HAP-1 (cell line): ENCODE data around the gene OCRL.

Experiments
- DNase-seq, 2 experiments: peaks; one replicate each; pipeline ENCODE4 v3.0.0-alpha.2; 2016 to 2020; ENCODE audit warnings: low spot score in 2 of 2
- H3K27me3 ChIP-seq: fragments of 250-450 bp; sonication (Bioruptor Pico); 2 replicates; pipeline ENCODE4 v1.5.1; 2020; ENCODE audit warnings: low read depth, mild to moderate bottlenecking, moderate library complexity
- H3K36me3 ChIP-seq: fragments of 250-450 bp; sonication (Bioruptor Pico); replicated peaks from 2 replicates; pipeline ENCODE4 v1.5.1; 2020; ENCODE audit warnings: mild to moderate bottlenecking
- H3K4me1 ChIP-seq: fragments of 250-450 bp; sonication (Bioruptor Pico); 2 replicates; pipeline ENCODE4 v1.5.1; 2020; ENCODE audit warnings: mild to moderate bottlenecking
- H3K4me3 ChIP-seq: fragments of 250-450 bp; sonication (Bioruptor Pico); 2 replicates; pipeline ENCODE4 v1.5.1; 2020; ENCODE audit warnings: mild to moderate bottlenecking, moderate library complexity
- H3K9me3 ChIP-seq: fragments of 250-450 bp; sonication (Bioruptor Pico); 2 replicates; pipeline ENCODE4 v1.5.1; 2020; ENCODE audit warnings: mild to moderate bottlenecking, moderate library complexity
- in situ Hi-C: fragments of 300-500 bp; cut with MboI; formaldehyde crosslinking; loops from 3 replicates; pipeline ENCODE4 v1.14.3; 2020; ENCODE audit warnings: low sequenced_read_pairs, inconsistent platforms, mixed read lengths

OCRL gene

DNA sequence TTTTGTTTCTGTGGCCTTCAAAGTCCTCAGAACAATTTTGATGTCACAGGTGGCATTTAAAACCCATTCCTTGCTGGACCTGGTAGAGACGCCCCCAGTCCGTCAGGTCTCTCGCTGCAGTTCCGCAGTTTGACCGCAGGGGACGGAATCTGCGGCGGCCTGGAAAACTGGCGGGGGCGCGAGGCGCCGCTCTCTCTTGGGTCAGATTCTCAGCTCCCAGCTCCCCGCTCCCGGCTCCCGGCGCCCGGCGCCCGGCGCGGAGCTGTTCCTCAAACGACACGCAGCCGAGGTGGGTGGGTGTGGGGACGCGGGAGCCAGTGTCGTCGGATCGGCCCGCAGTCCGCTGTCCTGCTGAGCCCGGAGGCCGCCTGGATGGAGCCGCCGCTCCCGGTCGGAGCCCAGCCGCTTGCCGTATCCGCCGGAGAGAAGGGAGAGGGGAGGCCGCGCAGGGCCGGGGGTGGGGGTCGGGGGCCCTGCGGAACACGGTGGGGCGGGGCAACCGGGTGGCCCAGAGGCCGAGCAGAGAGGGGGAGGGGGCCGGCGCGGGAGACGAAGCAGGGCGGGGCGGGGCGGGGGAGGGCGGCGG, at the start of gene OCRL:
Gene OCRL, plus strand, starts transcription at position 192 of the 586 bp plus-strand sequence. Its CDS starts 181 bp downstream, at position 373.
- in situ Hi-C loops: no loop called here
- H3K9me3 ChIP-seq: no peaks in the 10 kb centered on the region
- peak within 1 kb of the TSS; percentile 83 for H3K4me3 ChIP-seq
- H3K4me1 ChIP-seq: peaks cover 10% of the 10 kb centered on the region
- H3K36me3 ChIP-seq: peaks cover 12% of the 10 kb centered on the region
- DNase-seq: peak; percentile 76 to 89
- no peaks in the 10 kb centered on the region for H3K27me3 ChIP-seq

GRCh38 chrX:129490330-129490729, 49.7 kb upstream of the OCRL start:
- Histone ChIP-seq H3K27me3 (no peaks in the 10 kb centered on the region), H3K4me1 (no peaks in the 10 kb centered on the region), H3K9me3 (no peaks in the 10 kb centered on the region), H3K36me3 (peaks cover 67% of the 10 kb centered on the region), H3K4me3 (no peak overlapping the region)
- in situ Hi-C loops: no loop called here
- DNase-seq: no peak

DNA sequence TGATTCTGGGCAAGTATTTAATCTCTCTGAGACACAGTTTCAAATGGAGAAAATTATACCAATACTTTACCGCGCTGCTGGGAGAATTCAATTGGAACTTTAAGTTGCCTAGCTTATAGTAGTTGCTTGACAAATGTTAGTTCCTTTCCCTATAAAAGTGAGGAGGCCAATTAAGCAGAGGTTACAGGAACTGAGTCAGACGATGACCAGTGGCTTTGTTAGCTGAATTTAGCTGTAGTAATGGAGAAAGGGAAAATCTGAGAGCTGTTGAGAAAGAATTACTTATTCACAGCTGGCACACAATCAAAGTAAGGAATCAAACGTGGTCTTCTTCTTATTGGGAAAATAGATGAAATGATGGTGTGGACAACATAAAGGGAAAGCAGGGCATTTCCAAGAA, 46.4 kb upstream of the OCRL start:
- Histone ChIP-seq H3K27me3 (no peaks in the 10 kb centered on the region), H3K4me1 (no peaks in the 10 kb centered on the region), H3K36me3 (peaks cover 70% of the 10 kb centered on the region), H3K4me3 (no peak overlapping the region), H3K9me3 (no peaks in the 10 kb centered on the region)
- in situ Hi-C loops: no loop called here
- DNase-seq: no peak

- DNase-seq: no peak
- Histone ChIP-seq H3K4me3 (no peak overlapping the region), H3K27me3 (no peaks in the 10 kb centered on the region), H3K9me3 (no peaks in the 10 kb centered on the region), H3K36me3 (peaks cover 74% of the 10 kb centered on the region), H3K4me1 (no peaks in the 10 kb centered on the region)
- in situ Hi-C loops: no loop called here
Measured at GRCh38 chrX:129494887-129495286, 45.2 kb upstream of the OCRL start.

DNA sequence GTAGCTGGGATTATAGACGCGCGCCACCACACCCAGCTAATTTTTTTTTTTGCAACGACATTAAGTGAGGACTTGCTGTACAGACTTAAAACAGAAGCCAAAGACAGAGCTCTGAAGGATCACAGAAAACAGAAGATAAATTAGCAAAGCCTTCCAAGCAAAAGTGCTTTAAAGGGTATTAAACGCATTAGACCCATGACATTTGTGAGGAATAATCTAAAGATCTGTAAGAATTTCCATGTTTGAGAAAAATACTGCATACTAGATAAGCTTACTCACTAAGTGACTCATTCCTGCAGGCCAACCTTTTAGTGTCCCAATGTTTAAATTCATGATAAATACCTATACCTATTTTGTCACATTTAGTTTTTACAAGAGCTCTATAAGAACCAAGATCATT, 44.2 kb upstream of the OCRL start:
- Histone ChIP-seq H3K4me3 (no peak overlapping the region), H3K27me3 (no peaks in the 10 kb centered on the region), H3K36me3 (peaks cover 71% of the 10 kb centered on the region), H3K4me1 (no peaks in the 10 kb centered on the region), H3K9me3 (no peaks in the 10 kb centered on the region)
- DNase-seq: no peak
- in situ Hi-C loops: no loop called here

DNA sequence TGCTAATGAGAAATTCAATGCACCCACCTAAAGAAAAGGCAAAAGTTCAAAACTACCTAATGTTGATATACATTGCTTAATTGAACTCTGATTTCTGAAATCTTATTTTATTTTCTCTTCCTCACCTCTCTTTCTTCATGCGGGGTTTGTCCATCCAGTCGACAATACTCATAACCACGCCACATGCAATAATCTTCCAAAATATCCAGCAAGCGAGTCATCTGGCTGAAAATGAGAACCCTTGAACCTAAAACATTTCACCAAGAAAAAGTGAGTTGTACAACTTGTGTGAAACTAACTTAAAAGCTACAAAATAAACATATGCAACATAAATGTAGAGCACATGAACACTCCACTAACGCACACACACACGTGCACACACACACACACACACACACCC, 43.4 kb upstream of the OCRL start:
- Histone ChIP-seq H3K36me3 (peaks cover 71% of the 10 kb centered on the region), H3K9me3 (no peaks in the 10 kb centered on the region), H3K4me3 (no peak overlapping the region), H3K4me1 (no peaks in the 10 kb centered on the region), H3K27me3 (no peaks in the 10 kb centered on the region)
- no peak for DNase-seq
- in situ Hi-C loops: no loop called here

DNA sequence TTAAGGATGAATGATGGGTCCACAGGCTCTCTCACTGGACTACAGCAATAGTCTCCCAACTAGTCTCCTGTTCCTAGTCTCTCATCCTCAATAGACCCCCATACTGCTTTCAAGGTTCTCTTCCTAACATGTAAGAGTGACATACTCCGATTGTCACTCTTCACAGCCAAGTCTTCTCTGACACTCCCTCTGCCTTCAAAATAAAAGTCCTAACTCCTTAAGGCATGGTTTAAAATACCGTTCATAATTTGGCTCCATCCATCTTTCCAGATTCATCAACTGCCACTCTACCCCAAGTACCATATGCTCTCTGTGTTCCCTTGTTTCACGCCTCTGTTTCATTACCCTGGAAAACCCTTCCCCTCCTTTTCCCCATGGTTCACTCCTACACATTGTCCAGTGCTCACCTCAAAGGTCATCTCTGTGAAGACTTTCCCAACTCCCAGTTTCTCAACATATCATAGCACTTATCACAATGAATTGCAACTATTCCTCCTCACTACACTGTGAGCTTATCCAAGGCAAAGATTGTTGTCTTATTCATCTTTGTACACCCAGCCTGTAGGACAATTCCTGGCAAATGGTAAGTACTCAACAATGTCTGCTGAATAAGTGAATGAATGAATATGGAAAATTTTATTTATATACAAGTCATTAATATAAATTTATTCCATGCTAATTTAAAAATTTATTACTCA, 42.8 kb upstream of the OCRL start:
- Histone ChIP-seq H3K36me3 (peaks cover 75% of the 10 kb centered on the region), H3K27me3 (no peaks in the 10 kb centered on the region), H3K4me3 (no peak overlapping the region), H3K9me3 (no peaks in the 10 kb centered on the region), H3K4me1 (no peaks in the 10 kb centered on the region)
- in situ Hi-C loops: no loop called here
- DNase-seq: no peak

DNA sequence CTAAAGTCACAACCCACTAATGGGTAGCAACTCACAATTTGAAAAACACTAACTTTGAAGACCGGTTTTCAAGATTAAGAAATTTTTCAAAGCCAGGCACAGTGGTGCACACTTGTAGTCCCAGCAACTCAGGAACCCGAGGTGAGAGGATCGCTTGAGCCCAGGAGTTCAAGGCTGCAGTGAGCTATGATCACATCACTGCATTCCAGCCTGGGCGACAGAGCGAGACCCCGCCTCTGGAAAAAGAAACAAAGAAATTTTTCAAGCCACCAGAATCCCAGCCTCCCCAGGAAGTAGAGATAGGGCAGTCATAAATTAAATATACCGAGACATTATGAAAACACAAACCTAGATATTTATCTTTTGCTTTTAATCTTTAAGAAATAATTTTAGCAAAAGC, 29.7 kb upstream of the OCRL start:
- Histone ChIP-seq H3K27me3 (no peaks in the 10 kb centered on the region), H3K4me3 (no peak overlapping the region), H3K36me3 (peaks cover 47% of the 10 kb centered on the region), H3K4me1 (peaks cover 15% of the 10 kb centered on the region), H3K9me3 (no peaks in the 10 kb centered on the region)
- DNase-seq: no peak
- in situ Hi-C loops: no loop called here

- Histone ChIP-seq H3K36me3 (peaks cover 44% of the 10 kb centered on the region), H3K9me3 (no peaks in the 10 kb centered on the region), H3K27me3 (no peaks in the 10 kb centered on the region), H3K4me1 (peaks cover 23% of the 10 kb centered on the region), H3K4me3 (no peak overlapping the region)
- DNase-seq: peak in 1 of 2 experiments; percentile 78
- in situ Hi-C loops: no loop called here
Measured at GRCh38 chrX:129511689-129512088, 28.4 kb upstream of the OCRL start.

- Histone ChIP-seq H3K36me3 (peaks cover 44% of the 10 kb centered on the region), H3K4me3 (no peak overlapping the region), H3K9me3 (no peaks in the 10 kb centered on the region), H3K27me3 (no peaks in the 10 kb centered on the region), H3K4me1 (peaks cover 30% of the 10 kb centered on the region)
- DNase-seq: no peak
- in situ Hi-C loops: no loop called here
Measured at GRCh38 chrX:129512409-129512808, 27.6 kb upstream of the OCRL start.

DNA sequence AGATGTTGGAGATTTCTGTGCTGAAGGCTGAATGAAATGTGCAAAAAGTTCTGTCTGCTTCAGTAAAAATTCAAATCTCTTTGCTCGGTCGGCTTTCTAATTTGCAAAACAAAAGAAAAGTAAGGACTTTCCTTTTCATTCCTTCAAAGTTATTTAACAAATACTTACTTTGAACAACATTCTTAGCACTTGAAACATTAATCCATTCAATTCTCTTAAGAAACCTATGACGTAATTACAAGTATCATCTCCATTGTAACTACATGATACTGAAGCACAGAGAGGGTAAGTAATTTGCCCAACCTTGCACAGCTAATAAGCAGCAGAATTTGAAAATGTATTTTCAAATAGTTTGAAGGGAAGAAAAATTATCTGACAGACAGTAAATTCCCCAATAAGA, 23.7 kb upstream of the OCRL start:
- H3K4me1 ChIP-seq: peaks cover 59% of the 10 kb centered on the region
- DNase-seq: peak; percentile 18 to 93
- H3K36me3 ChIP-seq: peaks cover 14% of the 10 kb centered on the region
- no peaks in the 10 kb centered on the region for H3K9me3 ChIP-seq
- in situ Hi-C loops: no loop called here
- no peaks in the 10 kb centered on the region for H3K27me3 ChIP-seq
- no peak overlapping the region for H3K4me3 ChIP-seq

GRCh38 chrX:129520151-129520550, 19.9 kb upstream of the OCRL start:
- peaks cover 49% of the 10 kb centered on the region for H3K4me1 ChIP-seq
- in situ Hi-C loops: no loop called here
- peaks cover 9% of the 10 kb centered on the region for H3K36me3 ChIP-seq
- H3K27me3 ChIP-seq: no peaks in the 10 kb centered on the region
- no peak for DNase-seq
- no peak overlapping the region for H3K4me3 ChIP-seq
- no peaks in the 10 kb centered on the region for H3K9me3 ChIP-seq

GRCh38 chrX:129522184-129523078, 17.6 kb upstream of the OCRL start:
- Histone ChIP-seq H3K27me3 (no peaks in the 10 kb centered on the region), H3K4me3 (peak overlapping the region; percentile 94), H3K9me3 (no peaks in the 10 kb centered on the region), H3K36me3 (no peaks in the 10 kb centered on the region), H3K4me1 (peaks cover 34% of the 10 kb centered on the region)
- DNase-seq: peak; percentile 66 to 87
- in situ Hi-C loops: no loop called here
